Mesothelial cell of epicardium (in vitro differentiated cells): Measurements from ENCODE around the gene WHRN. TPM values are rescaled to one million over a fixed set of nuclear protein-coding genes. Genes with fewer than 3 reads are reported as not detected.

Experiments used
- DNase-seq, 2 experiments: peaks; one replicate each; pipeline ENCODE4 v3.0.0; 2021; ENCODE audit warnings: low spot score in 2 of 2; ENCODE audit not compliant: unreplicated experiment in 2 of 2
- H3K27ac Mint-ChIP-seq: 2 replicates; pipeline ENCODE4 v1.8.0; 2021; ENCODE audit warnings: mixed read lengths
- H3K27me3 Mint-ChIP-seq: 2 replicates; pipeline ENCODE4 v1.8.0; 2021; ENCODE audit warnings: low read depth, mixed read lengths
- H3K36me3 Mint-ChIP-seq: 2 replicates; pipeline ENCODE4 v1.8.0; 2021; ENCODE audit warnings: mixed read lengths
- H3K4me1 Mint-ChIP-seq: 2 replicates; pipeline ENCODE4 v1.8.0; 2021; ENCODE audit warnings: mixed read lengths
- H3K4me3 Mint-ChIP-seq: 2 replicates; pipeline ENCODE4 v1.8.0; 2021; ENCODE audit warnings: mild to moderate bottlenecking, moderate library complexity, mixed read lengths
- H3K9me3 Mint-ChIP-seq: 2 replicates; pipeline ENCODE4 v1.8.0; 2021; ENCODE audit warnings: mixed read lengths
- total RNA-seq: library from RNA; stranded (reverse); gene quantifications from 3 replicates; pipeline ENCODE4 v1.2.1, GENCODE V29; 2021
- TF ChIP-seq, protein P1 (sequence below): fragments of 200-600 bp; sonication (generic); IDR thresholded peaks from one replicate; pipeline ENCODE4 v1.5.0; 2021; ENCODE audit warnings: antibody characterized with exemption; ENCODE audit not compliant: unreplicated experiment

The WHRN gene
- total RNA-seq, 1 donor from 2014 or later = 25.5 TPM

GRCh38 chr9:114482593-114482992 lies 22.7 kb downstream of the WHRN start:
- DNase-seq = no peak
- H3K27ac Mint-ChIP-seq = no peak overlapping the region
- TF ChIP-seq, protein P1, sequence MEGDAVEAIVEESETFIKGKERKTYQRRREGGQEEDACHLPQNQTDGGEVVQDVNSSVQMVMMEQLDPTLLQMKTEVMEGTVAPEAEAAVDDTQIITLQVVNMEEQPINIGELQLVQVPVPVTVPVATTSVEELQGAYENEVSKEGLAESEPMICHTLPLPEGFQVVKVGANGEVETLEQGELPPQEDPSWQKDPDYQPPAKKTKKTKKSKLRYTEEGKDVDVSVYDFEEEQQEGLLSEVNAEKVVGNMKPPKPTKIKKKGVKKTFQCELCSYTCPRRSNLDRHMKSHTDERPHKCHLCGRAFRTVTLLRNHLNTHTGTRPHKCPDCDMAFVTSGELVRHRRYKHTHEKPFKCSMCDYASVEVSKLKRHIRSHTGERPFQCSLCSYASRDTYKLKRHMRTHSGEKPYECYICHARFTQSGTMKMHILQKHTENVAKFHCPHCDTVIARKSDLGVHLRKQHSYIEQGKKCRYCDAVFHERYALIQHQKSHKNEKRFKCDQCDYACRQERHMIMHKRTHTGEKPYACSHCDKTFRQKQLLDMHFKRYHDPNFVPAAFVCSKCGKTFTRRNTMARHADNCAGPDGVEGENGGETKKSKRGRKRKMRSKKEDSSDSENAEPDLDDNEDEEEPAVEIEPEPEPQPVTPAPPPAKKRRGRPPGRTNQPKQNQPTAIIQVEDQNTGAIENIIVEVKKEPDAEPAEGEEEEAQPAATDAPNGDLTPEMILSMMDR = no peak
- H3K36me3 Mint-ChIP-seq = peaks cover 3% of the 10 kb centered on the region
- H3K4me1 Mint-ChIP-seq = peaks cover 22% of the 10 kb centered on the region
- no peak overlapping the region for H3K4me3 Mint-ChIP-seq
- H3K9me3 Mint-ChIP-seq = no peaks in the 10 kb centered on the region
- H3K27me3 Mint-ChIP-seq = no peaks in the 10 kb centered on the region

GRCh38 chr9:114481789-114482188 lies 23.5 kb downstream of the WHRN start:
- TF ChIP-seq, protein P1 = no peak
- no peak for DNase-seq
- H3K9me3 Mint-ChIP-seq = no peaks in the 10 kb centered on the region
- peaks cover 22% of the 10 kb centered on the region for H3K4me1 Mint-ChIP-seq
- H3K36me3 Mint-ChIP-seq = peaks cover 5% of the 10 kb centered on the region
- no peaks in the 10 kb centered on the region for H3K27me3 Mint-ChIP-seq
- H3K4me3 Mint-ChIP-seq = no peak overlapping the region
- no peak overlapping the region for H3K27ac Mint-ChIP-seq

DNA sequence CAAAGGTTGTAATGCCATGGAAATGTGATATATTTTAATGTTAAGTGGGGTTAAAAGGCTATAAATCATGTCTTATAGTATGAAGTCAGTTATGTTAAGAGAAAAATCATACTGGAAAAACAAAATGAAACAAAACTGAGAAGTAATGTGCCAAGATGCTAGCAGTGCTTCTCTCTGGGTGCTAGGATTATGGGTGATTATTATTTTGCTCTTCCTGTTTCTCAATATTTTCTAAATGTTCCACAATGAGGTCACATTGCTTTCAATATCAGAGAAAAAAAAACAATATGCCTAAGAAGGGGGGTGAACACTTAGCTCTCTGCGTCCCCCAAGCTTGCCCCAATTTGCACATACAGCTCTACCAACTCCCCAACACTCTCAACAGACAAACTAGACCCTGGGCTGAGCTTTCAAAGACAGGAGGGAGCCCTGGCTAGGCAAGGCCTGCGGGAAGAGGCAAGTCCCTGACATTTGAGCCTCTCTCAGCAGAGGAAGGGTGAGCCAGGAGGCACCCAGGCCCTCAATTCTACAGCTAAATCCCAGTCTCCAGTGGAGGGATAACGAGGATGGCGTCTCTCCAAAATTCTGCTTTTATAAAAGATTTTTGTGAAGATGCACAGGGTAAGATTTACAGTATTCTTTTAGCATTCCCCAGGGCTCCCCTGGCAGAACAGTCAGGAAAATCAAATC lies 24.4 kb downstream of the WHRN start:
- H3K27ac Mint-ChIP-seq = peak overlapping the region; percentile 50
- no peaks in the 10 kb centered on the region for H3K9me3 Mint-ChIP-seq
- H3K27me3 Mint-ChIP-seq = no peaks in the 10 kb centered on the region
- TF ChIP-seq, protein P1 = no peak
- DNase-seq = no peak
- peaks cover 22% of the 10 kb centered on the region for H3K4me1 Mint-ChIP-seq
- H3K36me3 Mint-ChIP-seq = peaks cover 12% of the 10 kb centered on the region
- H3K4me3 Mint-ChIP-seq = no peak overlapping the region

DNA sequence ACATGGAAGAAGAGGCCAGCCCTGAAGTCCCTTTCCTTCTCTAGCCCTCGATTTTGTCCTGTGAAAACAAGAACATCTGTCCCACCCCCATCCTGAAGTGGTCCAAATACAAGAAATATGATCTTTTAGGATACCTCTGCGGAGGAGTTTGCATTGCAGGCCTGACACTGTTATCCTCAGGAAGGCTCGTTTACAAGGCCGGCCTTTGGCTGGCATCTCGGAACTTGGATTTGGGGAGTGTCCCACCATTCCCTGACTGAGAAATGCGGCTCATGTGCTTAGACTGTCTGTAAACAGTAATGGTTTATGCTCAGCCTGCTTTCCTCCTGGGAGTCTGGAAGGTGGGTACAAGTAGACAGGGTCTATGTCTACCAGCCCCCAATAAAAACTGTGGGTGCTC lies 26.4 kb downstream of the WHRN start:
- TF ChIP-seq, protein P1 = no peak
- Mint-ChIP-seq H3K36me3 (peaks cover 12% of the 10 kb centered on the region), H3K27ac (no peak overlapping the region), H3K4me3 (no peak overlapping the region), H3K4me1 (peaks cover 14% of the 10 kb centered on the region), H3K27me3 (no peaks in the 10 kb centered on the region), H3K9me3 (no peaks in the 10 kb centered on the region)
- no peak for DNase-seq

DNA sequence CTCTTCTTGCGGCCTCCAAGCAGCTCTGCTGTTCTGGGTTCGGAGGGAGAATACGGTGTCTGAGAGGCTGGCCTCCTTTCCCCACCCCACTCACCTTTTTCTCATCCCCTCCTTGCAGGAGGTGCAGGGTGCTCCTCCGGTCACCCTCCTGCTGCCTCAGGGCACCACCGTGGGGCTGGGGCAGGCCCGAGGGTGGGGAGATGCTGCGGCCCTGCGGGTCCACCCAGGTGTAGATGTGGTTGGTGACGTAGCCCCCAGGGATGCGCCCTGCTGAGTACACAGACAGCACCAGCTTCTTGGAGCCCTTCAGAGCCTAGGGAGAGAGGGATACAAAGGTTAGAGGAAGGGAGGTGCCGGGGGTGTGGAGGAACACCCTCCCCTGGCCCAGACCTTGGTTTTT lies 26.8 kb downstream of the WHRN start:
- Mint-ChIP-seq H3K27ac (no peak overlapping the region), H3K27me3 (no peaks in the 10 kb centered on the region), H3K4me3 (no peak overlapping the region), H3K9me3 (no peaks in the 10 kb centered on the region), H3K36me3 (peaks cover 12% of the 10 kb centered on the region), H3K4me1 (peaks cover 10% of the 10 kb centered on the region)
- TF ChIP-seq, protein P1 = no peak
- DNase-seq = no peak

GRCh38 chr9:114477642-114478041 lies 27.6 kb downstream of the WHRN start:
- Mint-ChIP-seq H3K4me3 (no peak overlapping the region), H3K27me3 (no peaks in the 10 kb centered on the region), H3K36me3 (peaks cover 12% of the 10 kb centered on the region), H3K4me1 (peaks cover 12% of the 10 kb centered on the region), H3K9me3 (no peaks in the 10 kb centered on the region), H3K27ac (no peak overlapping the region)
- TF ChIP-seq, protein P1 = no peak
- DNase-seq = no peak
